Measurements from ENCODE around the gene DRD1.
"Not testable (repeated sequence)": the region's sequence is repeated elsewhere in the genome, so short reads cannot be mapped to it uniquely, and the experiment has no call there.

Gene DRD1

DNA sequence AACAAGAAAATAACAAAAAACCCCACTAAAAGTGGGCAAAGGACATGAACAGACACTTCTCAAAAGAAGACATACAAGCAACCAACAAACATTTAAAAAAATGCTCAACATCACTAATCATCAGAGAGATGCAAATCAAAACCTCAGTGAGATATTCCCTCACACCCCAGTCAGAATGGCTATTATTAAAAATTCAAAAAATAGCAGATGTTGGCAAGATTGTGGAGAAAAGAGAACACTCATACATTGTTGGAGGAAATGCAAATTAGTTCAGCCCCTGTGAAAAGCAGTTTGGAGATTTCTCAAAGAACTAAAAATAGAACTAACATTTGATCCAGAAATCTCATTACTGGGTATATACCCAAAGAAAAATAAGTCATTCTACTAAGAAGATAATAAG, 19.4 kb downstream of the DRD1 start:
- DNase-seq (ENCODE audit: low spot score) = not testable (repeated sequence)

DNA sequence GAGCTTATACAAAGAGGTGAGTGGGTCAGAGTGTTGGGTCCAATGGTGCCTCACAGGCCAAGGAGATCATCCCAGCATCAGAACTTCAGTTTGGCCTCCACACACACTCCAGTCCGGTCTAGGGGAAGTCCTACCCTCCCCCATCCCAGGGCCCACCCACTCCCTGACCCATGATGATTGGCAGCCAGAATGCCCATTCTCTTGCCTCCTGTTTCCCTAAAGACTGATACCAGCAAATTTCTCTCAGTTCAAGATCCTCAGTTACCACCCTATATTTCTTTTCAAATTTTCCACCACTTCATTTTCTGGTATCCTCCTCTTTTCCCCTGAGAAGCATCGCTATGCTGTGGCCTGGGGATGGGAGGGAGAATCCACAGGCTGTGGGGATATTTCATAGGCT, 21.9 kb downstream of the DRD1 start:
- no peak for DNase-seq (ENCODE audit: low spot score)

DNA sequence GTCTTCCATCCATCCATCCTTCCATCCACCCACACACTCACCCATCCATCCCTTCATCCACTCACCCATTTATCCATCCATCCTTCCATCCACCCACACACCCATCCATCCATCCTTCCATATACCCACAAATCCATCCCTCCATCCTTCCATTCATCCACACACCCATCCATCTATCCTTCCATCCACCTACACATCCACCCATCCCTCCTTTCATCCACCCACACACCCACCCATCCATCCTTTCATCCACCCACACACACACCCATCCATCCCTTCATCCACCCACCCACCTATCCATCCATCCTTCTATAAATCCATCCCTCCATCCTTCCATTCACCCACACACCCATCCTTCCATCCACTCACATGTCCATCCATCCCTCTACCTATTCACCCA, 23.6 kb downstream of the DRD1 start:
- no peak for DNase-seq (ENCODE audit: low spot score)

DNA sequence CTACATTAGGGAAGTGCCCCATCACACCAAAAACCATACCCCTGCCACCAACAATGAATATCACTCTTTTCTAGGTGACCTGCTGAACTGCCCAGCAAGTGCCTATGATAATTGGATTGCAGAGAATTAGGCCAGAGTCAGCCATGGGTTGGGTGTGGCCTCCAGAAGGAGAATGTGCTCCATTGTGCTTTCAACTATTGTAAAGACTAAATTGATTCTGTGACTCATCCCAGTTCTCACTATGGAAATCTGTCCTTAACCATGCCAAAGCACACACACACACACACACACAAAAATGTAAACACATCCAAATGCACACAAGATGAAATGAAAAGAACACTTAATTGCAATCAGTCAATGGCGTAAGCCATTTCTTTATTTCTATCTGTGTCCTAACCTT, 25.7 kb downstream of the DRD1 start:
- no peak for DNase-seq (ENCODE audit: low spot score)

DNA sequence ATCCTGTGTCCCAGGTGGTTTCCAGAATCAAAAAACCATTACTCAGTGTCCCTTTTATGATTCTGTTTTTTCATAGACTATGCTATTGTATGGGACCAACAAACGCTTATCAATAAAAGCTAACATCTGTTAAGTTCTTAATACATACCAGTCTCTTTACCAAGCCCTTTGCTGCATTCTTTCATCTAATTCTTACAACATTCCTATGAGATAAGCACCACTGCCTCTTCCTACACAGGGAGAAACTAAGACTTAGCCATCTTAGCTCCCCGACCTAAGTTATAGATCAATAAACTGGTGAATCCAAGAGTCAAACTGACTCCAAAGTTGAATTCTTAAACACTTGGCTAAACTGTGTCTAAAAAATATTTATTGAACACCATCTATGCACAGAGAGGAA, 26.6 kb downstream of the DRD1 start:
- no peak for DNase-seq (ENCODE audit: low spot score)

DNA sequence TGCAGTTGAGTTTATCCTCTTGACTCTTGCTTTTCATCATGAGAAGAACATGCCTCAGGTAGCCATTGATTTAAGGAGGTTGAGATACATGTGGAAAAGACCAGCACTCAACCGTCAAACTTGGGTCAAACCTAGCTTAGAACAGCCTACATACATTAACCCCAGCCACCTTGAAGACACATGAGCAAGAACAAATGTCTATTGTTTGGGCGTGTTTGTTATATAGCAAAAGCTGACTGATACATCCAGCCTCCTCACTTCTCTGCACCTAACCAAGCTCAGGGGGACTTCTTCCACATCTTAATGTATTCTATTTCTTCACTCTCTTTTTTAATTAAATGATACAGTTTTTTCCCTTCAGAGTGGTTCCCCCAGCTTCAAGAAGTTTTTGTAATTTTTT, 28.7 kb downstream of the DRD1 start:
- no peak for DNase-seq (ENCODE audit: low spot score)

DNA sequence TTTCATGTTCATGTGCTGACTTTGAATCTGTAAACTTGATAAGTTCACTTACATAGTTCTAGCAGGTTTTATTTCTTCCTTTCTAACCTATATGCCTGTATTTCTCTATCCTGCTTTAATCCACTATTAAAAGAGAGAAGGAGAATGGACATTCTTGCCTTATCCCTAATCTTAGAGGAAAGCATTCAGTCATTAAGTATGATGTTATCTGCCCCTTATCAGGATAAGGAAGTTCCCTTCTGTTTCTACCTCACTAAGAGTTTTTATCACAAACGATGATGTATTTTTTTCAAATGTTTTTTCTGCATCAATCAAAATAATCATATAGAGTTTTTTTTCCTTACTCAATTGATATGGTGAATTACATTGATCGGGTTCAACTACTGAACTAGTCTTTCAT, 33.1 kb downstream of the DRD1 start:
- DNase-seq (ENCODE audit: low spot score) = no peak

DNA sequence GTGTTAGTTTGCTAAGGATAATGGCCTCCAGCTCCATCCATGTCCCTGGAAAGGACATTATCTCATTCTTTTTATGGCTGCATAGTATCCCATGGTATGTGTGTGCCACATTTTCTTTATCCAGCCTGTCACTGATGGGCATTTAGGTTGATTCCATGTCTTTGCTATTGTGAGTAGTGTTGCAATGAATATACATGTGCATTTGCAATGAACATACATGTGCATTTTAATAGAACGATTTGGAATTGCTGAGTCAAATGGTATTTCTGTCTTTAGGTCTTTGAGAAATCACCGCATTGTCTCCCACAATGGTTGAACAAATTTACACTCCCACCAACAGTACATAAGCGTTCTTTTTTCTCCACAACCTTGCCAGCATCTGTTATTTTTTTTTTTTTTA, 37.7 kb downstream of the DRD1 start:
- DNase-seq (ENCODE audit: low spot score) = no peak

DNA sequence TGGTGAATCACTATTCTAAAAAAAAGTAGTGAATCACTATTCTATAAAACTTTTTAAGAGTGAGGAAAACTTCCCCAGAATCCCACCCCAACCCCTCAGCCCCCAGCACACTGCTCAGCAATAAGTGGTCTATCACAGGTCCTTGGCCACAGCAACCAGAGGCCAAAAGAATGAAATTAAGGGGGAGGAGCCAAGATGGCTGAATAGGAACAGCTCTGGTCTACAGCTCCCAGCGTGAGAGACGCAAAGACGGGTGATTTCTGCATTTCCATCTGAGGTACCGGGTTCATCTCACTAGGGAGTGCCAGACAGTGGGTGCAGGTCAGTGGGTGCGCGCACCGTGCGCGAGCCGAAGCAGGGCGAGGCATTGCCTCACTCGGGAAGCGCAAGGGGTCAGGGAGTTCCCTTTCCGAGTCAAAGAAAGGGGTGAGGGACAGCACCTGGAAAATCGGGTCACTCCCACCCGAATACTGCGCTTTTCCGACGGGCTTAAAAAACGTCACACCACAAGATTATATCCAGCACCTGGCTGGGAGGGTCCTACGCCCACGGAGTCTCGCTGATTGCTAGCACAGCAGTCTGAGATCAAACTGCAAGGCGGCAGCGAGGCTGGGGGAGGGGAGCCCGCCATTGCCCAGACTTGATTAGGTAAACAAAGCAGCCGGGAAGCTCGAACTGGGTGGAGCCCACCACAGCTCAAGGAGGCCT, 46.2 kb downstream of the DRD1 start:
- not testable (repeated sequence) for DNase-seq (ENCODE audit: low spot score)

DNA sequence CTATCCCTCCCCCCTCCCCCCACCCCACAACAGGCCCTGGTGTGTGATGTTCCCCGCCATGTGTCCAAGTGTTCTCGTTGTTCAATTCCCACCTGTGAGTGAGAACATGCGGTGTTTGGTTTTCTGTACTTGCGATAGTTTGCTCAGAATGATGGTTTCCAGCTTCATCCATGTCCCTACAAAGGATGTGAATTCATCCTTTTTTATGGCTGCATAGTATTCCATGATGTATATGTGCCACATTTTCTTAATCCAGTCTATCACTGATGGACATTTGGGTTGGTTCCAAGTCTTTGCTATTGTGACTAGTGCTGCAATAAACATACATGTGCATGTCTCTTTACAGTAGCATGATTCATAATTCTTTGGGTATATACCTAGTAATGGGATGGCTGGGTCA, 48.6 kb downstream of the DRD1 start:
- not testable (repeated sequence) for DNase-seq (ENCODE audit: low spot score)

DNA sequence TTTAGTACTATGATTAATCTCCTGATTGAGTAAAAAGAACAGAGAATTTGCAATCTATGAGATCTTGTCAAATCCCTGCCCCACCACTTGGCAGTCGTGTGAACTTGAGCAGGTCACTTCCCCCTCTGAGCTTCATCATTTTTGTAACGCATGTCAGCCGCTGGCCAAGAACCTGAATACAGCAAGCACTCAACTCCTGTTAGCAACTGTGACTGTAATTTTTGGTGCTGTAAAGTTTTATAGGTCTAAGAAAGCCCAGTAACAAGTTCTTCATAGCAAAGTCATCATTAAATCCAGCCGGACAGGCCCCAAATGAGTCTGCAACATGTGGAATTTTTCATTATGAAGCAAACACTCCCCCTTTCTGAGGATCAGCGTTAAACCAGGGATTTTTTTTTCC, 49.4 kb downstream of the DRD1 start:
- no peak for DNase-seq (ENCODE audit: low spot score)

DNA sequence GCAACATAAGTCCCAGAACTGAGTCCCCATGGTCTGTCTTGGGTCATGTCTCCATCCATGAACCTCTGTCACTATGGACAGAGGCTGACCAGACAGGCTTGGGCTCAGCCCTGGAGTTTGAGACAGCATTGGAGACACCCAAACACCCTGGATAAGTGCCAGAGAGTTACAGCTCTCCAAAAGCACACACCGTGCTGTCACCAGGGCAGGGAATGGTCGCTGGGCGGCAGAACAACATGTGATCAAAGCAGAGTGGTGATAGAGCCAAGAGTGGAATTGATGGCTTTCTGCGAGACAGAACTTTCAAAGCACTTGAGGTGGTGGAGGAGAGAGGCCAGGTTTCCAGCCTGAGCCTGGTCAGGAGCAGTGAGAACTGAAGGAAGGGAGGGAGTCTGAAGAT, 50.1 kb downstream of the DRD1 start:
- no peak for DNase-seq (ENCODE audit: low spot score)

DNA sequence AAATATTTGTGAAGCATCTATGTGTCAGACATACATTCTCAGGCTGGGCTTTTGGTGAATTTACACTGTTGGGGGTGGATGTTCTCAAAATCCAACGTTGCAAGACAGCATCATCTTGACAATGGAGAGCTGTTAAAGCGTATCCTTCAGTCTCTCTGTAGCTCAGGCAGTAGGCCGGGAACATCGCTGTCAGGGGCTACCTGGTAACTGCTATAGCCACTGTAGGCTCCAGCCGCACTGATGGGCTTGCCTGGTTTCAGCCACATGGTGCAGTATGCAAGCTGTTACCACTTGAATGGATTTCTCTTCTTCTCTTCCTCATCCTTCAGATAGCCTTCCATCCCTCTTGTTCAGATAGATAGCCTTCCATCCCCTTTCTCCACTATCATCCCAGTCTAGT, 51.7 kb downstream of the DRD1 start:
- DNase-seq (ENCODE audit: low spot score) = no peak

DNA sequence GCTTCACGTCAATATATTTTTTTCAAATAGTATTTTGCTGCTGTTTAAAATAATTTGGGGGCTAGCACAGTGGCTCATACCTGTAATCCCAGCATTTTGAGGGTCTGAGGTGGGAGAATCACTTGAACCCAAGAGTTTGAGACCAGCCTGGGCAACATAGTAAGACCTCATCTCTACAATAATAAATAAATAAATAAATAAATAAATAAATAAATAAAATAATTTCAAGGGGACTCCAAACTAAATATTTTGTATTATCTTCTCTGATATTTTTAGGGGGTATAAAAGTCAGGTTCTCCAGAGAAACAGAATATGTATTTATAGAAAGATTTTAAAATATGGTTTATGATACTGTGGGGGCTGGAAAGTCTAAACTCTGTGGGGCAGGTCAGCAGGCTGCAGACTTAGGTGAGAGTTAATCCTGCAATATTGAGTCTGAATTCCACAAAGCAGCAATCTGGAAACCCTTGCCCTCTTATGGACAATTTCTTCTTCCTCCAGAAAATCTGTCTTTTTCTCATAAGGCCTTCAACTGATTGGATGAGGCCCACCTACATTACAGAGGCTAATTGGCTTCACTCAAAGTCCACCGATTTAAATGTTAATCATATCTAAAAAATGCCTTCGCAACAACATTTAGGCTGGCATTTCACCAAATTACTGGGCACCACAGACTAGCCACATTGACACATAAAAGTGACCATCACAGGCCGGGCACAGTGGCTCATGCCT, 53.5 kb downstream of the DRD1 start:
- no peak for DNase-seq (ENCODE audit: low spot score)
